Common myeloid progenitor, CD34-positive (primary cell): ENCODE measurements around the gene SUSD6.

Experiments used
- CTCF ChIA-PET: fragments of 350-600 bp; sonication (Branson Sonifier 250); formaldehyde crosslinking; loops from one replicate; lab custom pipeline; 2021; ENCODE audit warnings: antibody characterized with exemption; lab: Charles Lee
- POLR2A ChIA-PET: fragments of 350-600 bp; sonication (Branson Sonifier 250); formaldehyde crosslinking; loops from one replicate; lab custom pipeline; 2021; ENCODE audit warnings: antibody characterized with exemption; lab: Charles Lee
- DNase-seq, 3 donors: peaks; one replicate each; pipeline versions ENCODE4 v3.0.0 to v3.0.0-alpha.2; 2013
- H3K27ac ChIP-seq, 2 experiments: 1 replicate in 1 of 2; 2 replicates in 1 of 2; pipeline ENCODE4 v1.7.0; 2013; ENCODE audit warnings: inconsistent platforms in 2 of 2, low read length in 2 of 2, mild to moderate bottlenecking in 2 of 2, low read depth in 1 of 2, moderate library complexity in 1 of 2; ENCODE audit not compliant: severe bottlenecking in 2 of 2, insufficient read depth in 1 of 2, poor library complexity in 1 of 2
- H3K27me3 ChIP-seq, 5 experiments: replicated peaks in 2 of 5; 1 replicate in 3 of 5; 2 replicates in 2 of 5; pipeline versions ENCODE4 v1.6.1 to v1.7.0; 2013; ENCODE audit warnings: low read length in 4 of 5, mild to moderate bottlenecking in 2 of 5, moderate library complexity in 2 of 5, inconsistent platforms in 1 of 5; ENCODE audit not compliant: insufficient read depth in 5 of 5, control insufficient read depth in 4 of 5
- H3K36me3 ChIP-seq, 4 experiments: 1 replicate in 2 of 4; 2 replicates in 2 of 4; pipeline versions ENCODE4 v1.6.1 to v1.7.0; 2013; ENCODE audit warnings: low read length in 3 of 4, control low read depth in 1 of 4, mild to moderate bottlenecking in 1 of 4; ENCODE audit not compliant: control insufficient read depth in 4 of 4, insufficient read depth in 4 of 4
- H3K4me1 ChIP-seq, 4 experiments: 1 replicate in 3 of 4; 2 replicates in 1 of 4; pipeline versions ENCODE4 v1.6.1 to v1.7.1; 2013; ENCODE audit warnings: low read length in 3 of 4, mild to moderate bottlenecking in 3 of 4, control low read depth in 1 of 4, inconsistent platforms in 1 of 4, moderate library complexity in 1 of 4; ENCODE audit not compliant: control insufficient read depth in 4 of 4, insufficient read depth in 4 of 4; ENCODE audit errors: control extremely low read depth in 1 of 4
- H3K4me3 ChIP-seq, 7 experiments: 1 replicate in 4 of 7; 2 replicates in 3 of 7; pipeline versions ENCODE4 v1.5.1 to v1.7.0; 2013; ENCODE audit warnings: mild to moderate bottlenecking in 7 of 7, low read length in 6 of 7, moderate library complexity in 6 of 7, inconsistent platforms in 2 of 7, low read depth in 2 of 7, control low read depth in 1 of 7; ENCODE audit not compliant: insufficient read depth in 4 of 7, control insufficient read depth in 1 of 7; ENCODE audit errors: extremely low read depth in 1 of 7
- H3K9me3 ChIP-seq, 5 experiments: 1 replicate in 4 of 5; 2 replicates in 1 of 5; pipeline versions ENCODE4 v1.6.1 to v1.7.1; 2013; ENCODE audit warnings: low read length in 4 of 5, mild to moderate bottlenecking in 2 of 5, inconsistent platforms in 1 of 5, low read depth in 1 of 5, moderate library complexity in 1 of 5; ENCODE audit not compliant: control insufficient read depth in 4 of 5, insufficient read depth in 2 of 5; ENCODE audit errors: control extremely low read depth in 1 of 5
- WGBS: methylation state at CpG from one replicate; pipeline ENCODE4 v1.1.5; 2013; ENCODE audit not compliant: insufficient coverage; 5-methylcytosine and 5-hydroxymethylcytosine counted together

The SUSD6 gene

GRCh38 chr14:69650948-69651369 is 39.6 kb downstream of the SUSD6 start:
- H3K27me3 ChIP-seq: no peaks in the 10 kb centered on the region
- 94% methylated on average over 3 of the region's 3 CpGs for WGBS
- H3K36me3 ChIP-seq: peaks cover 0 to 4% (median under 1%) of the 10 kb centered on the region in 4 experiments
- POLR2A ChIA-PET: interaction anchor here (0.6 kb wide), 2 partner anchors 13 to 36 kb away, joined by 3 read pairs; no protein-coding TSS in a partner anchor
- CTCF ChIA-PET: interaction anchor here (1.4 to 2.6 kb wide), 4 partner anchors 12 to 36 kb away, joined by 3 to 6 read pairs (median 4); no protein-coding TSS in a partner anchor
- no peak for DNase-seq
- H3K4me1 ChIP-seq: peaks cover 12 to 54% (median 41%) of the 10 kb centered on the region in 4 experiments
- no peaks in the 10 kb centered on the region for H3K9me3 ChIP-seq
- no peak overlapping the region for H3K4me3 ChIP-seq
- H3K27ac ChIP-seq: peak overlapping the region in 1 of 2 experiments; percentile 5

DNA sequence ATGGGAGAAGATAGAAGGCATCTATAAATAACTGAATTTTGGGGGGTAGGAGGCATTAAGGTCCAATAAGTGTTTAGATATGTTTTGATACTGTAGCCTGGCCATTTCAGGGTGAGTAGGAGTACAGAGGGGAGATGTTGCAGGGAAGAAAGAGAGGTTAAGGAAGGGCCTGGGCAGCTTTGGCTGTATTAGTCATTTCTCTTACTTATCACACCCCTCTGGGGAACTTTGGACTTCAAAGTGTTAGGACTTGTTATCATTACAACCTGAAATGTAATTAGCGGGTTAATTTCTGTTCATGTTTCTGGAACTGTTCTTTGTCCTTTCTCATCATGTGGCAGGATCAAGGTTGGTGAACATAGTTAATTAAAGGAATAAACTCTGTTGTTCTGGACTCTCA is 40.3 kb downstream of the SUSD6 start:
- Histone ChIP-seq H3K27me3 (no peaks in the 10 kb centered on the region), H3K9me3 (no peaks in the 10 kb centered on the region), H3K4me1 (peaks cover 12 to 54% (median 42%) of the 10 kb centered on the region in 4 experiments), H3K27ac (peak overlapping the region in 1 of 2 experiments; percentile 5), H3K36me3 (no peaks in the 10 kb centered on the region), H3K4me3 (no peak overlapping the region)
- DNase-seq: no peak
- ChIA-PET CTCF (interaction anchor here (1.4 to 2.6 kb wide), 3 partner anchors 15 to 37 kb away, joined by 4 to 6 read pairs (median 4); no protein-coding TSS in a partner anchor), POLR2A (interaction anchor here (0.6 kb wide), 1 partner anchor 36 kb away, joined by 3 read pairs; no protein-coding TSS in a partner anchor)
- no CpG with 5 or more reads among the region's 1 CpG for WGBS

DNA sequence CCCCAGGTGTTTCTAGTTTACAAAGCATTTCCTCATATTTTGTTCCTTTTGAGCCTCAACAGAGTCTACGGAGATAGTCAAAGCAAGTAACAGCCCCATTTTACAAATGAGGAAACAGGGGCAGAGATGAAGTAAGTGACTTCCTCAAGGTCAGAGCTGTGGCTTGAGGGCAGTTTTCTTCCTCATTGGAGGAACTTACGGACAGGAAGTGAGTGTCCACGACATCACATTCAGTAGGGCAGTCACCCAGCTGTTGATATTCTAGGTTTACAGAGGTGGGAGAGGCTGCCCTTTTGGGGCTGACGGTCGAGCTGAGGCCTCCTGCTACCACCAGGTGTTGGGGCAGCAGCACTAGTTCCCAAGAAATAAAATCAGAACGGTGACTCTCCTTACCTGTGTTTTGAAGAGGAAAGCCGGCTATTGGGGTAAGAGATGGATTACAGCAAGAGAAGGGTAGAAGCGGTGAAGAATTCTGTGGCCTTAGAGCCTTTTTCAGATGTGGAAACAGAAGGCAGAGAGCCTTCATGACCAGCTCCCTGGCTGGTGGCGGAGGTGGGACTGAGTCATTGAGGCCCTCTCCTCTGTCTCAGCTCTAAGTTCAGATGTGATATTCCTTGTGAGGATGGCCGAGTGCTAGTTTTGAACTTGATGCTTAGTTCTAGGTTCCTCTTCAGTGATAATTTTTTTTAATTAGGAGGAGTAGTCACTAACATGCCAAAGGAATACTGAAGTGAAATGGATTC is 41.7 kb downstream of the SUSD6 start:
- DNase-seq: peak in 2 of 3 donors; percentile 39 to 51
- no peaks in the 10 kb centered on the region for H3K9me3 ChIP-seq
- H3K27me3 ChIP-seq: no peaks in the 10 kb centered on the region
- CTCF ChIA-PET: interaction anchor here (1.1 to 2.6 kb wide), 4 partner anchors 9 to 49 kb away, joined by 3 to 6 read pairs (median 3); no protein-coding TSS in a partner anchor
- 82% methylated on average over 10 of the region's 10 CpGs for WGBS
- no peaks in the 10 kb centered on the region for H3K36me3 ChIP-seq
- peaks cover 11 to 61% (median 42%) of the 10 kb centered on the region in 4 experiments for H3K4me1 ChIP-seq
- H3K27ac ChIP-seq: peak overlapping the region; percentile 17 to 58
- POLR2A ChIA-PET: no interaction called here
- H3K4me3 ChIP-seq: peak overlapping the region in 1 of 7 experiments; percentile 28

DNA sequence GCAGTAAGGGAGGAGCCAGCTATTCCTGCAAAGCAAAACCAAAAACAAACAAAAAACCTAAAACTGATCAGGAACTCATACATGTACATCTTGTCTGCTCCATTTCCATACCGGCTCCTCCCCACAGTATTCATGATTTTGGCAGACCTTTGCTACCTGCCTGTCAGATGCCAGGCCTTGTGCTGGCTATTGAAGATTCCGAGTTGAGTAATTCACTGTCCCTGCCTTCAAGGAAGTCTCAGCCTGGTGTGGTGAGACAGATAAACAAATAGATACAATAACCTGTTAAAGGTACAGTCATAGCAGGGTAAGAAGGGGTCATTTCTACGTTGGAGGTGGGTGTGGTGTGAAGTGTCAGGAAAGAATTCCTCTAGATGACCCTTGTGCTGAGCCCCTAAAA is 42.7 kb downstream of the SUSD6 start:
- DNase-seq: no peak
- Histone ChIP-seq H3K27ac (no peak overlapping the region), H3K4me3 (peak overlapping the region in 1 of 7 experiments; percentile 41), H3K4me1 (peaks cover 7 to 62% (median 33%) of the 10 kb centered on the region in 4 experiments), H3K36me3 (peaks cover 6 to 7% (median 7%) of the 10 kb centered on the region in 4 experiments), H3K9me3 (no peaks in the 10 kb centered on the region), H3K27me3 (no peaks in the 10 kb centered on the region)
- WGBS: 100% methylated on average over 1 of the region's 3 CpGs
- ChIA-PET CTCF (interaction anchor here (1.1 to 1.2 kb wide), 2 partner anchors 10 to 50 kb away, joined by 3 read pairs; no protein-coding TSS in a partner anchor), POLR2A (no interaction called here)

- ChIA-PET CTCF (interaction anchor here (0.5 to 1.4 kb wide), 4 partner anchors 10 to 109 kb away, joined by 3 to 5 read pairs (median 3); no protein-coding TSS in a partner anchor), POLR2A (no interaction called here)
- no peak for DNase-seq
- no peaks in the 10 kb centered on the region for H3K27me3 ChIP-seq
- H3K4me3 ChIP-seq: no peak overlapping the region
- H3K36me3 ChIP-seq: peaks cover 12 to 29% (median 25%) of the 10 kb centered on the region in 4 experiments
- H3K4me1 ChIP-seq: peaks cover 2 to 38% (median 8%) of the 10 kb centered on the region in 4 experiments
- H3K9me3 ChIP-seq: no peaks in the 10 kb centered on the region
- no peak overlapping the region for H3K27ac ChIP-seq
- WGBS: 93% methylated on average over 8 of the region's 9 CpGs
These were observed 46.6 kb downstream of the SUSD6 start for GRCh38 chr14:69657950-69658355.

GRCh38 chr14:69658664-69659261 is 47.4 kb downstream of the SUSD6 start:
- 100% methylated on average over 2 of the region's 8 CpGs for WGBS
- no peak for DNase-seq
- H3K9me3 ChIP-seq: no peaks in the 10 kb centered on the region
- H3K27me3 ChIP-seq: no peaks in the 10 kb centered on the region
- POLR2A ChIA-PET: no interaction called here
- CTCF ChIA-PET: interaction anchor here (0.5 to 1.4 kb wide), 3 partner anchors 9 to 108 kb away, joined by 3 to 5 read pairs (median 3); no protein-coding TSS in a partner anchor
- no peak overlapping the region for H3K4me3 ChIP-seq
- peaks cover 12 to 29% (median 25%) of the 10 kb centered on the region in 4 experiments for H3K36me3 ChIP-seq
- no peak overlapping the region for H3K27ac ChIP-seq
- peaks cover 0 to 31% (median 6%) of the 10 kb centered on the region in 4 experiments for H3K4me1 ChIP-seq
